Spleen (tissue), 11 donors: ENCODE data around the gene RPTOR. TPM values are rescaled to one million over a fixed set of nuclear protein-coding genes. Genes with fewer than 3 reads are reported as not detected.

Source experiments
- DNase-seq: peaks from one replicate; pipeline ENCODE4 v3.0.0-alpha.2; 2020
- H3K27ac ChIP-seq, 8 donors: fragments of 200-600 bp; sonication (generic) in 7 of 8; 1 replicate in 4 of 8; 2 replicates in 4 of 8; pipeline versions ENCODE4 v1.5.0 to v1.8.0; 2016 to 2021; ENCODE audit warnings: inconsistent platforms in 4 of 8, mild to moderate bottlenecking in 4 of 8, moderate library complexity in 1 of 8
- H3K27me3 ChIP-seq, 7 donors: fragments of 200-600 bp; sonication (generic) in 6 of 7; replicated peaks in 1 of 7; 1 replicate in 4 of 7; 2 replicates in 3 of 7; pipeline versions ENCODE4 v1.5.0 to v1.8.0; 2016 to 2021; ENCODE audit warnings: inconsistent platforms in 3 of 7, mild to moderate bottlenecking in 1 of 7
- H3K36me3 ChIP-seq, 6 donors: fragments of 200-600 bp; sonication (generic) in 5 of 6; 1 replicate in 4 of 6; 2 replicates in 2 of 6; pipeline versions ENCODE4 v1.5.0 to v1.8.0; 2016 to 2021; ENCODE audit warnings: inconsistent platforms in 2 of 6
- H3K4me1 ChIP-seq, 6 donors: fragments of 200-600 bp; sonication (generic) in 5 of 6; 1 replicate in 3 of 6; 2 replicates in 3 of 6; pipeline versions ENCODE4 v1.5.0 to v1.8.0; 2016 to 2021; ENCODE audit warnings: inconsistent platforms in 3 of 6
- H3K4me3 ChIP-seq, 8 donors: fragments of 200-600 bp; sonication (generic) in 7 of 8; 1 replicate in 4 of 8; 2 replicates in 4 of 8; pipeline versions ENCODE4 v1.5.0 to v1.8.0; 2016 to 2021; ENCODE audit warnings: inconsistent platforms in 4 of 8, mild to moderate bottlenecking in 4 of 8, moderate library complexity in 2 of 8
- H3K9me3 ChIP-seq, 8 donors: fragments of 200-600 bp; sonication (generic) in 7 of 8; 1 replicate in 4 of 8; 2 replicates in 4 of 8; pipeline versions ENCODE4 v1.5.0 to v1.8.0; 2016 to 2021; ENCODE audit warnings: inconsistent platforms in 4 of 8
- POLR2A ChIP-seq, 3 donors: fragments of 450-650 bp; IDR thresholded peaks; one replicate each; pipeline ENCODE4 v1.5.1; 2017; ENCODE audit warnings: antibody characterized with exemption in 3 of 3, mild to moderate bottlenecking in 1 of 3
- POLR2AphosphoS5 ChIP-seq, 3 donors: sonication (generic); formaldehyde crosslinking; IDR thresholded peaks; one replicate each; pipeline ENCODE4 v1.5.1; 2017; ENCODE audit warnings: antibody characterized with exemption in 3 of 3
- WGBS, 5 donors: extraction: QIAGEN DNeasy Blood & Tissue Kit in 3 of 5; methylation state at CpG; one replicate each; pipeline versions ENCODE4 v1.1.5 to v1.1.7; 2013 to 2018; 5-methylcytosine and 5-hydroxymethylcytosine counted together
- intact Hi-C: fragments of 100-400 bp; cut with DNase I; formaldehyde crosslinking; loops from one replicate; pipeline ENCODE4 v1.15.0; 2023; ENCODE audit warnings: low total_unique reads
- polyA plus RNA-seq, 3 donors: library from polyadenylated mRNA; stranded (reverse); fragments of 200-250 nt; gene quantifications; one replicate each; pipeline ENCODE4 v1.2.1, GENCODE V29; 2013
- total RNA-seq, 7 donors: library from RNA; depleted of rRNA in 3 of 7; stranded (reverse); fragments of >200 nt in 3 of 7; fragmentation: NEBNext Ultra II Directional in 4 of 7; extraction: Animal tissue kit (Norgen Biotek cat#: 25700) in 4 of 7; gene quantifications; one replicate each; pipeline versions ENCODE4 v1.1.0 to v1.2.1, GENCODE V29; 2016 to 2021
- TF ChIP-seq, protein P1 (sequence below), 11 experiments: fragments of 200-600 bp in 7 of 11; fragments of 450-650 bp in 4 of 11; sonication (generic) in 4 of 11; IDR thresholded peaks in 8 of 11; conservative IDR thresholded peaks in 3 of 11; 1 replicate in 7 of 11; 2 replicates in 4 of 11; pipeline versions ENCODE4 v1.4.0 to v1.8.0; 2016 to 2021; ENCODE audit warnings: antibody characterized with exemption in 11 of 11, inconsistent platforms in 4 of 11, mild to moderate bottlenecking in 1 of 11
- donor health status: healthy with polysubstance abuse.
- donor health status: DM: no; HTN: no; CAD: no; lungs with moderate emphysema.
- donor health status: DM: no; HTN: no; CAD: no.
- donor health status: Bipolar disorder and iron deficiency.
- donor health status: healthy.
- donor health status: DM: no; HTN: no; CAD: no.
- donor health status: DM: yes; HTN: yes; CAD: no.

The RPTOR gene
- total and polyA plus RNA-seq, 10 donors: 3.1 to 61.2 (median 40.7) TPM

DNA sequence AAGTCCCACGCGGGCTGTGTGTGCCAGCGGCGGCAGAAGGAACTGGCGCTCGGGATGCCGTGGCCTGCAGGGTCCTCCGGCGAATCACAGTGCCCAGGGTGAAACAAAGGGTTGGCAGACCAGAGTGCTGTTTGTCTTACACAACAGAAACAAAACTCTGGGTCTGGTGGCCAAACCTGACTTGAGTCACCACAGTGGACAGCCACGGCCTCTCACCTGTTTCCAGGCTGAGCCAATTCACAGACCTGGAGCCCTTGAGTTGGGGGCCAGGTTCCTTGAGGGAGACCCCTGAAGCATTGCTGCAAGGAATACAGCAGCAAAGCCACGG lies 444.9 kb downstream of the RPTOR start:
- Histone ChIP-seq H3K9me3 (no peaks in the 10 kb centered on the region), H3K27me3 (no peaks in the 10 kb centered on the region), H3K36me3 (peaks cover 0 to 12% (median 3%) of the 10 kb centered on the region in 6 donors), H3K27ac (peak overlapping the region in 1 of 8 donors; percentile 7), H3K4me1 (peaks cover 41 to 79% (median 68%) of the 10 kb centered on the region in 6 donors), H3K4me3 (peak overlapping the region in 3 of 8 donors; percentile 10 to 58 (median 24))
- TF ChIP-seq, protein P1, sequence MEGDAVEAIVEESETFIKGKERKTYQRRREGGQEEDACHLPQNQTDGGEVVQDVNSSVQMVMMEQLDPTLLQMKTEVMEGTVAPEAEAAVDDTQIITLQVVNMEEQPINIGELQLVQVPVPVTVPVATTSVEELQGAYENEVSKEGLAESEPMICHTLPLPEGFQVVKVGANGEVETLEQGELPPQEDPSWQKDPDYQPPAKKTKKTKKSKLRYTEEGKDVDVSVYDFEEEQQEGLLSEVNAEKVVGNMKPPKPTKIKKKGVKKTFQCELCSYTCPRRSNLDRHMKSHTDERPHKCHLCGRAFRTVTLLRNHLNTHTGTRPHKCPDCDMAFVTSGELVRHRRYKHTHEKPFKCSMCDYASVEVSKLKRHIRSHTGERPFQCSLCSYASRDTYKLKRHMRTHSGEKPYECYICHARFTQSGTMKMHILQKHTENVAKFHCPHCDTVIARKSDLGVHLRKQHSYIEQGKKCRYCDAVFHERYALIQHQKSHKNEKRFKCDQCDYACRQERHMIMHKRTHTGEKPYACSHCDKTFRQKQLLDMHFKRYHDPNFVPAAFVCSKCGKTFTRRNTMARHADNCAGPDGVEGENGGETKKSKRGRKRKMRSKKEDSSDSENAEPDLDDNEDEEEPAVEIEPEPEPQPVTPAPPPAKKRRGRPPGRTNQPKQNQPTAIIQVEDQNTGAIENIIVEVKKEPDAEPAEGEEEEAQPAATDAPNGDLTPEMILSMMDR (IDR thresholded peaks at IDR 0.05 in 8 of 11, conservative IDR thresholded peaks at IDR 0.05 in 3 of 11): no peak
- TF ChIP-seq POLR2A (IDR thresholded peaks at IDR 0.05) (no peak), POLR2AphosphoS5 (IDR thresholded peaks at IDR 0.05) (no peak)
- 66 to 87% (median 75%) methylated on average over 8 to 11 of the region's 11 CpGs for whole genome bisulfite sequencing, 5 donors
- DNase-seq: no peak
- intact Hi-C loops: no loop called here

DNA sequence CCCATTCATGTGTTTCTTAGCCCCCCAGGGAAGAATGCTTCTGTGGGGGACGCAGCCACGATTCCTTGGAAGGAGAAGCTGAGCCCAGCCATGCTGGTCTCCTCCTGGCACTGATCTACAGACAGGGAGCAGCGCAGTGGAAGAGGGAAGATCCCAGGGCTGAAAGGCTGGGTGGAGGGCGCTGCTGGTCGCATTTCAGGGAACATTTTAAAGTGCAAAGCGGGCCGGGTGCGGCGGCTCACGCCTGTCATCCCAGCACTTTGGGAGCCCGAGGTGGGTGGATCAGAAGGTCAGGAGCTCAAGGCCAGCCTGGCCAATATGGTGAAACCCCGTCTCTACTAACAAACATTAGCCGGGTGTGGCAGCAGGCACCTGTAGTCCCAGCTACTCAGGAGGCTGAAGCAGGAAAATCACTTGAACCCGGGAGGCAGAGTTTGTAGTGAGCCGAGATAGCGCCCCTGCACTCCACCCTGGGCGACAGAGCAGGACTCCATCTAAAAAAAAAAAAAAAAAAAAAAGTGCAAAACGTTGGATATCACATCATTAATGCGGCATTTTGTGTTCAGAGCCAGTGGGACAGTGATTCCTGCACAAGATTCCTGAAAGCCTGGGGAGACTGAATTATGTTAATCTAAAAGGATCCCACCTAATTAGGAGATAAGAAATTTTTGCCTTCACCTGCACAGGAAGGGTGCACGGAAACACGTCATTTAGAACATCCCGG lies 446.4 kb downstream of the RPTOR start:
- Histone ChIP-seq H3K4me1 (peaks cover 41 to 83% (median 68%) of the 10 kb centered on the region in 6 donors), H3K27me3 (no peaks in the 10 kb centered on the region), H3K27ac (peak overlapping the region; percentile 37 to 85 (median 70)), H3K4me3 (peak overlapping the region; percentile 74 to 100 (median 95)), H3K9me3 (no peaks in the 10 kb centered on the region), H3K36me3 (peaks cover 0 to 26% (median 16%) of the 10 kb centered on the region in 6 donors)
- peak; percentile 73 for DNase-seq
- WGBS, 5 donors: 30 to 47% (median 47%) methylated on average over 14 to 22 of the region's 22 CpGs
- intact Hi-C loops: loop anchor here (10.0 kb wide), 1 partner anchor 104 kb away; no protein-coding TSS in a partner anchor
- no peak for TF ChIP-seq POLR2AphosphoS5 (IDR thresholded peaks at IDR 0.05)
- TF ChIP-seq POLR2A (IDR thresholded peaks at IDR 0.05): no peak
- TF ChIP-seq, protein P1 (IDR thresholded peaks at IDR 0.05 in 8 of 11, conservative IDR thresholded peaks at IDR 0.05 in 3 of 11): no peak

DNA sequence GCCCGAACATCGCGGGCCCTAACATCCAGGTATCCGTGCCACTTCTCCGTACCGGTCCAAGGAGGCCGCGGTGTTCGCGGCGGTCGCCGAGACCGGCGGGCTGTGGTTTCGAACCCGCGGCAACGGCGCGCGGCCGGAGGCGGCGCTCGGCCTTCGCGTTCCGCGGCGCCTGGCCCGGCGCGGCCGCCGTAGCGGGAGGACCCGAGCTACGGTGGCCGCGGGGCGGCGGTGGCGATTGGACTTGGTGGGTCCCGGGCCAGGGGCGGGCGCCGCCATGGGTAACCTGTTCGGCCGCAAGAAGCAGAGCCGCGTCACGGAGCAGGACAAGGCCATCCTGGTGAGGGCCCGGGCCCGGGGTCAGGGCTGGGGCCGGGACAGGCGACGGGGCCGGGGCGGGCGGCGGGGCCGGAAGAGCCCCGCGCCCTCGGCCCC lies 447.0 kb downstream of the RPTOR start, which contains the start of gene CHMP6:
Gene CHMP6, plus strand, starts transcription at position 197 of the 432 bp plus-strand sequence. Its CDS starts 78 bp downstream, at position 275.
- peak; percentile 94 for DNase-seq
- H3K27ac ChIP-seq: peak within 1 kb of the TSS; percentile 37 to 85 (median 70)
- 0 to 1% (median 0%) methylated on average over 6 to 66 of the region's 66 CpGs for WGBS, 5 donors
- peak within 1 kb of the TSS; percentile 74 to 100 (median 95) for H3K4me3 ChIP-seq
- TF ChIP-seq, protein P1 (IDR thresholded peaks at IDR 0.05 in 8 of 11, conservative IDR thresholded peaks at IDR 0.05 in 3 of 11): peak in 2 of 11 experiments; percentile 29 to 30
- TF ChIP-seq POLR2A (IDR thresholded peaks at IDR 0.05) (peak in 1 of 3 donors; percentile 55), POLR2AphosphoS5 (IDR thresholded peaks at IDR 0.05) (peak; percentile 63 to 76 (median 76))
- H3K4me1 ChIP-seq: peaks cover 39 to 77% (median 62%) of the 10 kb centered on the region in 6 donors
- intact Hi-C loops: loop anchor here (10.0 kb wide), 1 partner anchor 103 kb away; no protein-coding TSS in a partner anchor
- H3K27me3 ChIP-seq: no peaks in the 10 kb centered on the region
- peaks cover 0 to 32% (median 22%) of the 10 kb centered on the region in 6 donors for H3K36me3 ChIP-seq
- H3K9me3 ChIP-seq: no peaks in the 10 kb centered on the region
